HCT116 (cell line): Measurements from ENCODE around the gene RFLNA.

ENCODE experiments used
- POLR2AphosphoS5 ChIP-seq: IDR thresholded peaks from 2 replicates; pipeline ENCODE4 v1.6.1; 2011; ENCODE audit warnings: mild to moderate bottlenecking, low read depth, low read length, moderate library complexity
- TF ChIP-seq, protein P1 (sequence below), 3 experiments: fragments of 200-600 bp in 1 of 3; sonication (generic) in 1 of 3; IDR thresholded peaks in 2 of 3; conservative IDR thresholded peaks in 1 of 3; 2 replicates each; pipeline ENCODE4 v1.5.1; 2012 to 2017; ENCODE audit warnings: low read depth in 2 of 3, low read length in 2 of 3, antibody characterized with exemption in 1 of 3, borderline replicate concordance in 1 of 3, control low read depth in 1 of 3, mild to moderate bottlenecking in 1 of 3, mixed read lengths in 1 of 3, mixed run types in 1 of 3, moderate library complexity in 1 of 3; ENCODE audit not compliant: insufficient read depth in 1 of 3

- TF ChIP-seq POLR2AphosphoS5 = no peak
- TF ChIP-seq, protein P1, sequence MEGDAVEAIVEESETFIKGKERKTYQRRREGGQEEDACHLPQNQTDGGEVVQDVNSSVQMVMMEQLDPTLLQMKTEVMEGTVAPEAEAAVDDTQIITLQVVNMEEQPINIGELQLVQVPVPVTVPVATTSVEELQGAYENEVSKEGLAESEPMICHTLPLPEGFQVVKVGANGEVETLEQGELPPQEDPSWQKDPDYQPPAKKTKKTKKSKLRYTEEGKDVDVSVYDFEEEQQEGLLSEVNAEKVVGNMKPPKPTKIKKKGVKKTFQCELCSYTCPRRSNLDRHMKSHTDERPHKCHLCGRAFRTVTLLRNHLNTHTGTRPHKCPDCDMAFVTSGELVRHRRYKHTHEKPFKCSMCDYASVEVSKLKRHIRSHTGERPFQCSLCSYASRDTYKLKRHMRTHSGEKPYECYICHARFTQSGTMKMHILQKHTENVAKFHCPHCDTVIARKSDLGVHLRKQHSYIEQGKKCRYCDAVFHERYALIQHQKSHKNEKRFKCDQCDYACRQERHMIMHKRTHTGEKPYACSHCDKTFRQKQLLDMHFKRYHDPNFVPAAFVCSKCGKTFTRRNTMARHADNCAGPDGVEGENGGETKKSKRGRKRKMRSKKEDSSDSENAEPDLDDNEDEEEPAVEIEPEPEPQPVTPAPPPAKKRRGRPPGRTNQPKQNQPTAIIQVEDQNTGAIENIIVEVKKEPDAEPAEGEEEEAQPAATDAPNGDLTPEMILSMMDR (IDR thresholded peaks at IDR 0.05 in 2 of 3, conservative IDR thresholded peaks at IDR 0.05 in 1 of 3; ENCODE audit: borderline replicate concordance in 1 of 3, insufficient read depth in 1 of 3, low read depth in 2 of 3, low read length in 2 of 3) = no peak
These were observed 14.9 kb downstream of the RFLNA start for GRCh38 chr12:124309744-124310143.
